DOHH2 (cell line): ENCODE results near the gene POM121L2.
"Not testable (repeated sequence)": the region's sequence is repeated elsewhere in the genome, so short reads cannot be mapped to it uniquely, and the experiment has no call there.

ENCODE experiments used
- H3F3A ChIP-seq: fragments of 200-600 bp; sonication (generic), shearing (Covaris generic); 2 replicates; pipeline ENCODE4 v1.6.0; 2016; ENCODE audit warnings: antibody characterized with exemption, mild to moderate bottlenecking; ENCODE audit not compliant: control insufficient read depth, insufficient read depth
- H3K27ac ChIP-seq: fragments of 200-600 bp; sonication (generic); 2 replicates; pipeline ENCODE4 v1.5.1; 2014; ENCODE audit warnings: low read depth, mild to moderate bottlenecking, low read length, moderate library complexity
- H3K27me3 ChIP-seq: fragments of 200-600 bp; sonication (generic); 2 replicates; pipeline ENCODE4 v1.6.1; 2014; ENCODE audit warnings: mild to moderate bottlenecking, low read length, mixed read lengths; ENCODE audit not compliant: control insufficient read depth
- H3K36me3 ChIP-seq: fragments of 200-600 bp; sonication (generic); 2 replicates; pipeline ENCODE4 v1.6.1; 2014; ENCODE audit warnings: mild to moderate bottlenecking, low read length, moderate library complexity, mixed read lengths; ENCODE audit not compliant: control insufficient read depth
- H3K4me1 ChIP-seq: fragments of 200-600 bp; sonication (generic); 2 replicates; pipeline ENCODE4 v1.6.1; 2014; ENCODE audit warnings: mild to moderate bottlenecking, low read length, mixed read lengths; ENCODE audit not compliant: control insufficient read depth
- H3K4me2 ChIP-seq: fragments of 200-600 bp; sonication (generic); 2 replicates; pipeline ENCODE4 v1.6.0; 2014; ENCODE audit warnings: mild to moderate bottlenecking, low read length, moderate library complexity
- H3K4me3 ChIP-seq: fragments of 200-600 bp; sonication (generic); 2 replicates; pipeline ENCODE4 v1.5.1; 2014; ENCODE audit warnings: mild to moderate bottlenecking, low read length, mixed read lengths
- H3K79me2 ChIP-seq: fragments of 200-600 bp; sonication (generic); 2 replicates; pipeline ENCODE4 v1.6.1; 2014; ENCODE audit warnings: mild to moderate bottlenecking, low read length, mixed read lengths; ENCODE audit not compliant: control insufficient read depth
- H3K9me2 ChIP-seq: fragments of 200-600 bp; sonication (generic); replicated peaks from 2 replicates; pipeline ENCODE4 v1.6.1; 2014; ENCODE audit warnings: mild to moderate bottlenecking, low read length, mixed read lengths; ENCODE audit not compliant: control insufficient read depth
- H3K9me3 ChIP-seq: fragments of 200-600 bp; sonication (generic); 2 replicates; pipeline ENCODE4 v1.6.1; 2014; ENCODE audit warnings: antibody characterized with exemption, low read length, mixed read lengths; ENCODE audit not compliant: control insufficient read depth, insufficient read depth
- H4K20me1 ChIP-seq: fragments of 200-600 bp; sonication (generic); 2 replicates; pipeline ENCODE4 v1.6.0; 2014; ENCODE audit warnings: low read depth, mild to moderate bottlenecking, antibody characterized with exemption, low read length, moderate library complexity; ENCODE audit not compliant: control insufficient read depth, insufficient read depth
- CTCF ChIP-seq: fragments of 200-600 bp; sonication (generic); IDR thresholded peaks from one replicate; pipeline ENCODE4 v1.5.1; 2014; ENCODE audit warnings: antibody characterized with exemption, mild to moderate bottlenecking, low read depth, low read length; ENCODE audit not compliant: poor library complexity, severe bottlenecking
- EZH2phosphoT487 ChIP-seq: fragments of 200-600 bp; sonication (generic); IDR thresholded peaks from 2 replicates; pipeline ENCODE4 v1.6.1; 2017; ENCODE audit warnings: borderline replicate concordance, mild to moderate bottlenecking, antibody characterized with exemption, low read length, moderate library complexity, mixed read lengths

POM121L2 gene

GRCh38 chr6:27267857-27268434 lies 44.1 kb downstream of the POM121L2 start:
- no peak for TF ChIP-seq CTCF
- H3K27ac ChIP-seq: no peak overlapping the region
- no peak overlapping the region for H3K4me3 ChIP-seq
- no peaks in the 10 kb centered on the region for H3F3A ChIP-seq
- no peaks in the 10 kb centered on the region for H3K9me3 ChIP-seq
- H3K4me1 ChIP-seq: no peaks in the 10 kb centered on the region
- H3K27me3 ChIP-seq: no peaks in the 10 kb centered on the region; the same call in none of the 2 replicates
- H4K20me1 ChIP-seq: no peaks in the 10 kb centered on the region
- H3K36me3 ChIP-seq: no peaks in the 10 kb centered on the region
- no peaks in the 10 kb centered on the region for H3K79me2 ChIP-seq
- H3K9me2 ChIP-seq: no peaks in the 10 kb centered on the region
- H3K4me2 ChIP-seq: no peak overlapping the region

- H3K9me3 ChIP-seq, H3K27ac ChIP-seq, H3K9me2 ChIP-seq, H3K4me3 ChIP-seq, H3K4me2 ChIP-seq, H3K36me3 ChIP-seq, H3K4me1 ChIP-seq, H4K20me1 ChIP-seq, H3K27me3 ChIP-seq, H3F3A ChIP-seq, H3K79me2 ChIP-seq: not testable (repeated sequence)
Measured at GRCh38 chr6:27267003-27267402, 45.1 kb downstream of the POM121L2 start.

- no peaks in the 10 kb centered on the region for H3K9me2 ChIP-seq
- no peak overlapping the region for H3K27ac ChIP-seq
- no peaks in the 10 kb centered on the region for H4K20me1 ChIP-seq
- H3K4me3 ChIP-seq: no peak overlapping the region
- no peaks in the 10 kb centered on the region for H3K36me3 ChIP-seq
- no peaks in the 10 kb centered on the region for H3K9me3 ChIP-seq
- no peaks in the 10 kb centered on the region for H3K4me1 ChIP-seq
- H3K27me3 ChIP-seq: no peaks in the 10 kb centered on the region; the same call in none of the 2 replicates
- H3K4me2 ChIP-seq: no peak overlapping the region
- TF ChIP-seq CTCF: no peak
- no peaks in the 10 kb centered on the region for H3F3A ChIP-seq
- no peaks in the 10 kb centered on the region for H3K79me2 ChIP-seq
Measured at GRCh38 chr6:27263886-27264285, 48.2 kb downstream of the POM121L2 start.

- no peak overlapping the region for H3K4me2 ChIP-seq
Measured at GRCh38 chr6:27260836-27261375, 51.2 kb downstream of the POM121L2 start.

More at GRCh38 chr6:27260836-27261375, 51.2 kb downstream of the POM121L2 start:
- Histone ChIP-seq H3K9me2 (no peaks in the 10 kb centered on the region), H3K36me3 (no peaks in the 10 kb centered on the region), H3K9me3 (no peaks in the 10 kb centered on the region), H4K20me1 (no peaks in the 10 kb centered on the region), H3K79me2 (no peaks in the 10 kb centered on the region), H3K27ac (no peak overlapping the region), H3K27me3 (no peaks in the 10 kb centered on the region; the same call in 1 of the 2 replicates), H3K4me1 (no peaks in the 10 kb centered on the region), H3K4me3 (no peak overlapping the region), H3F3A (no peaks in the 10 kb centered on the region)
- TF ChIP-seq CTCF (no peak), EZH2phosphoT487 (no peak)
